Lung (tissue), 12 donors: ENCODE measurements around the gene MED8. TPM values are rescaled to one million over a fixed set of nuclear protein-coding genes. Genes with fewer than 3 reads are reported as not detected.

Experiments
- ATAC-seq: fragments of 200-7000 bp; cut with Tn5 transposase; one replicate; pipeline ENCODE4 v1.9.1; 2020; ENCODE audit warnings: moderate number of reproducible peaks; ENCODE audit not compliant: insufficient read depth, low FRiP score
- DNase-seq, 3 donors: peaks; one replicate each; pipeline ENCODE4 v3.0.0-alpha.2; 2013 to 2017
- H3K27ac ChIP-seq, 2 donors: one replicate each; pipeline ENCODE4 v1.5.1; 2013; ENCODE audit warnings: mild to moderate bottlenecking in 2 of 2, moderate library complexity in 2 of 2, control low read depth in 1 of 2, inconsistent platforms in 1 of 2, low read depth in 1 of 2, low read length in 1 of 2
- H3K27me3 ChIP-seq, 3 donors: one replicate each; pipeline ENCODE4 v1.5.1; 2013; ENCODE audit warnings: low read length in 2 of 3; ENCODE audit not compliant: control insufficient read depth in 3 of 3, insufficient read depth in 3 of 3
- H3K36me3 ChIP-seq, 4 donors: one replicate each; pipeline ENCODE4 v1.5.1; 2013; ENCODE audit warnings: low read length in 4 of 4, mild to moderate bottlenecking in 1 of 4, moderate library complexity in 1 of 4; ENCODE audit not compliant: control insufficient read depth in 4 of 4, insufficient read depth in 4 of 4
- H3K4me1 ChIP-seq, 5 donors: one replicate each; pipeline ENCODE4 v1.5.1; 2013; ENCODE audit warnings: low read length in 5 of 5, mild to moderate bottlenecking in 2 of 5, moderate library complexity in 1 of 5; ENCODE audit not compliant: control insufficient read depth in 5 of 5, insufficient read depth in 5 of 5
- H3K4me3 ChIP-seq: one replicate; pipeline ENCODE4 v1.5.1; 2013; ENCODE audit warnings: mild to moderate bottlenecking, control low read depth, moderate library complexity
- H3K9ac ChIP-seq, 2 donors: one replicate each; pipeline ENCODE4 v1.5.1; 2013; ENCODE audit warnings: low read length in 2 of 2, control low read depth in 1 of 2; ENCODE audit not compliant: insufficient read depth in 1 of 2
- H3K9me3 ChIP-seq, 4 donors: one replicate each; pipeline ENCODE4 v1.5.1; 2013; ENCODE audit warnings: low read length in 3 of 4, mild to moderate bottlenecking in 1 of 4, moderate library complexity in 1 of 4; ENCODE audit not compliant: control insufficient read depth in 4 of 4, insufficient read depth in 3 of 4
- WGBS, 2 donors: extraction: QIAGEN DNeasy Blood & Tissue Kit; methylation state at CpG; one replicate each; pipeline ENCODE4 v1.1.7; 2013; 5-methylcytosine and 5-hydroxymethylcytosine counted together
- polyA plus RNA-seq, 2 donors: library from polyadenylated mRNA; stranded (reverse); fragments of 200-250 nt; gene quantifications; one replicate each; pipeline ENCODE4 v1.2.1, GENCODE V29; 2013
- total RNA-seq, 2 donors: library from RNA; depleted of rRNA in 1 of 2; stranded (reverse); fragments of >200 nt in 1 of 2; gene quantifications; one replicate each; pipeline ENCODE4 v1.2.1, GENCODE V29; 2014 to 2021
- TF ChIP-seq, protein P1 (sequence below): IDR thresholded peaks from 2 replicates; pipeline ENCODE4 v1.5.1; 2012; ENCODE audit warnings: mild to moderate bottlenecking; ENCODE audit errors: control extremely low read depth, extremely low read depth
- donor health status: control.
- donor health status: control.
- donor health status: Bipolar disorder and iron deficiency.
- donor health status: healthy.
- donor health status: DM: yes; HTN: yes; CAD: no.

The MED8 gene
- total and polyA plus RNA-seq, 4 donors, result 35.5 to 45.1 (median 40.1) TPM

DNA sequence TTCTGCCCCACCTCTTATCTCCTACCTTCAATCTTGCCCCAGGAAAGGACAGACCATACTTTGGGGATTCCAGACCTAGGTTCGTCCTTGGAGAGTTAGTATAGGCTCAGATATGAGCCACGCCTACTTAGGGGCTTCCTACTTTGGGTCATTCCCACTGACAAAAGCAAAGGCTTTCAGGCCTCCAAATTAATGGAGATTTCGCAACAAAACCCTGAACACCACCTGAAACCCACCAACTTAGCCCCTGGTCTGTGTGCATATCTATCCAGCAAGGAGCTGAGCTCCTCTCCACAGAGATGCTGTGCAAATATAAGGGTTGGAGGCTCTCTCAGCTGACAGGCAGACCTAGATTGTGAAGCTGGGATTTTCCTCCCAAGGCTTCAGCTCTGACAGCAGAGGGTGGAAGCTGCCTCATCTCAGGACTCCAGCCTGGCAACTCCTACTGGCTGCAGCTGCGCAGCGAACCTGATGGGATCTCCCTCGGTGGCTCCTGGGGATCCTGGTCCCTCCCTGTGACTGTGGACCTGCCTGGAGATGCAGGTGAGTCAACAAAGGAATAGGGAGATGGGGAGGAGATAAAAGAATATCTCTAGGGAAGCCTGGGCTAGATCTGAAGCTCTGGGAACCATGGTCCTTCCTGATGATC, 49.9 kb downstream of the MED8 start:
- ATAC-seq, result no peak
- 91 to 96% methylated on average over 6 of the region's 6 CpGs for WGBS, 2 donors

DNA sequence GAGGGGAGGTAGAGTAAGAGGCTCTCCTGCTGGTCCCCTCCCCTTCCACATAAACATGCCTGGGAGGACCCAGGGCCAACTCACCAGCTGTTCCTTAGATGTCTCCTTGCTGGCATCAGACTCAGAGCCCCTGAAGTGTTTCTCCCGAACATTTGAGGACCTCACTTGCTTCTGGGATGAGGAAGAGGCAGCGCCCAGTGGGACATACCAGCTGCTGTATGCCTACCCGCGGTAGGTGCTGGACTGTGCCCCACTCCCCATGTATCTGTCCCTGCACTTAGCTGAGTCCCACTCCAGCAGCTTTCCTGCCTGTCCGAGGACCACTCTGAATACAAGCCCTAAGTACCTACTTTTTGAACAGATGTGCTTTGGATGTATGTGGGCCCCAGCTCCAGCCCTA, 51.6 kb downstream of the MED8 start:
- TF ChIP-seq, protein P1, sequence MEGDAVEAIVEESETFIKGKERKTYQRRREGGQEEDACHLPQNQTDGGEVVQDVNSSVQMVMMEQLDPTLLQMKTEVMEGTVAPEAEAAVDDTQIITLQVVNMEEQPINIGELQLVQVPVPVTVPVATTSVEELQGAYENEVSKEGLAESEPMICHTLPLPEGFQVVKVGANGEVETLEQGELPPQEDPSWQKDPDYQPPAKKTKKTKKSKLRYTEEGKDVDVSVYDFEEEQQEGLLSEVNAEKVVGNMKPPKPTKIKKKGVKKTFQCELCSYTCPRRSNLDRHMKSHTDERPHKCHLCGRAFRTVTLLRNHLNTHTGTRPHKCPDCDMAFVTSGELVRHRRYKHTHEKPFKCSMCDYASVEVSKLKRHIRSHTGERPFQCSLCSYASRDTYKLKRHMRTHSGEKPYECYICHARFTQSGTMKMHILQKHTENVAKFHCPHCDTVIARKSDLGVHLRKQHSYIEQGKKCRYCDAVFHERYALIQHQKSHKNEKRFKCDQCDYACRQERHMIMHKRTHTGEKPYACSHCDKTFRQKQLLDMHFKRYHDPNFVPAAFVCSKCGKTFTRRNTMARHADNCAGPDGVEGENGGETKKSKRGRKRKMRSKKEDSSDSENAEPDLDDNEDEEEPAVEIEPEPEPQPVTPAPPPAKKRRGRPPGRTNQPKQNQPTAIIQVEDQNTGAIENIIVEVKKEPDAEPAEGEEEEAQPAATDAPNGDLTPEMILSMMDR, result no peak
- 48 to 71% methylated on average over 5 of the region's 5 CpGs for WGBS, 2 donors
- H3K4me3 ChIP-seq, result no peak overlapping the region
- H3K27ac ChIP-seq, result no peak overlapping the region
- no peaks in the 10 kb centered on the region for H3K36me3 ChIP-seq
- ATAC-seq (no peak), DNase-seq (no peak)
- H3K9ac ChIP-seq, result no peak overlapping the region
- no peaks in the 10 kb centered on the region for H3K4me1 ChIP-seq
- H3K9me3 ChIP-seq, result no peaks in the 10 kb centered on the region
- H3K27me3 ChIP-seq, result no peaks in the 10 kb centered on the region

More for the DNA sequence above, 49.9 kb downstream of the MED8 start:
- Histone ChIP-seq H3K27me3 (no peaks in the 10 kb centered on the region), H3K4me3 (no peak overlapping the region), H3K36me3 (no peaks in the 10 kb centered on the region), H3K4me1 (peaks cover 0 to 3% (median 0%) of the 10 kb centered on the region in 5 donors), H3K9ac (no peak overlapping the region), H3K9me3 (no peaks in the 10 kb centered on the region), H3K27ac (no peak overlapping the region)
- TF ChIP-seq, protein P1, result no peak
- no peak for DNase-seq

DNA sequence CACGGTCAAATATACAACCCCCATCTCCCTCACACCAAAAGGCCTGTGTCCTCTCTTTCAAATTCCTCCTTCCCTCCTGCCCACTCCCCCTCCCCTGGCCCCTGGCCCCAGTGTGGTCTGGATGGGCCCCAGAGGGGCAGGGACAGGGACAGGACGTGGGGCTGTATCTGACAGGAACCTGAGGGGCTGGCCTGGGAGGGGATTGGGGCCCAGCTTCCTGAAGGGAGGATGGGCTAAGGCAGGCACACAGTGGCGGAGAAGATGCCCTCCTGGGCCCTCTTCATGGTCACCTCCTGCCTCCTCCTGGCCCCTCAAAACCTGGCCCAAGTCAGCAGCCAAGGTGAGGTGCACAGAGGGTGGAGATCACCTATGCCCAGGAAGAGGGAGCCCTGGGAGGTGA, 52.0 kb downstream of the MED8 start, which contains the start of gene MPL:
Gene MPL (plus strand): TSS at position 231 of the 400 bp plus-strand sequence. CDS start 31 bp downstream, at position 262.
- Histone ChIP-seq H3K9ac (no peak within 1 kb of the TSS), H3K27ac (no peak within 1 kb of the TSS), H3K36me3 (no peaks in the 10 kb centered on the region), H3K4me1 (no peaks in the 10 kb centered on the region), H3K9me3 (no peaks in the 10 kb centered on the region), H3K27me3 (no peaks in the 10 kb centered on the region), H3K4me3 (no peak within 1 kb of the TSS)
- 35 to 65% methylated on average over 3 of the region's 3 CpGs for WGBS, 2 donors
- TF ChIP-seq, protein P1, result no peak
- DNase-seq (no peak), ATAC-seq (no peak)
